HepG2 (cell line): ENCODE measurements around the gene ANKRD29. TPM values are rescaled to one million over a fixed set of nuclear protein-coding genes. Genes with fewer than 3 reads are reported as not detected.
A peak's percentile ranks its signal among the peaks of the same experiment; 100 is the strongest.

Source experiments
- BRD4 ChIP-seq: sonication (generic); formaldehyde crosslinking; IDR thresholded peaks from 2 replicates; pipeline ENCODE4 v1.4.0; 2020; ENCODE audit warnings: missing genetic modification reagents
- FOXC1 ChIP-seq: sonication (generic); formaldehyde crosslinking; IDR thresholded peaks from 2 replicates; pipeline ENCODE4 v1.8.0; 2022; ENCODE audit warnings: mild to moderate bottlenecking, missing genetic modification reagents, borderline replicate concordance
- GATA4 ChIP-seq: sonication (generic); IDR thresholded peaks from 2 replicates; pipeline ENCODE4 v1.6.1; 2016; ENCODE audit warnings: antibody characterized with exemption, low read depth, borderline replicate concordance
- HOXD1 ChIP-seq: sonication (generic); formaldehyde crosslinking; IDR thresholded peaks from 2 replicates; pipeline ENCODE4 v1.5.0; 2020; ENCODE audit warnings: missing genetic modification reagents
- ISX ChIP-seq: sonication (generic); formaldehyde crosslinking; conservative IDR thresholded peaks from 2 replicates; pipeline ENCODE4 v1.5.0; 2020; ENCODE audit warnings: missing genetic modification reagents
- XRCC5 ChIP-seq: fragments of 200-400 bp; formaldehyde crosslinking; optimal IDR thresholded peaks from 2 replicates; pipeline ENCODE3; 2017; ENCODE audit warnings: mild to moderate bottlenecking, low read length
- ZBTB21 ChIP-seq: sonication (generic); formaldehyde crosslinking; IDR thresholded peaks from 2 replicates; pipeline ENCODE4 v1.4.0; 2020; ENCODE audit warnings: missing genetic modification reagents
- ZNF3 ChIP-seq: IDR thresholded peaks from 2 replicates; pipeline ENCODE4 v1.7.0; 2017; ENCODE audit warnings: inconsistent platforms
- ZNF749 ChIP-seq: sonication (generic); formaldehyde crosslinking; IDR thresholded peaks from 2 replicates; pipeline ENCODE4 v1.8.0; 2022; ENCODE audit warnings: mild to moderate bottlenecking, missing genetic modification reagents, moderate library complexity, borderline replicate concordance
- ZNF816 ChIP-seq: sonication (generic); formaldehyde crosslinking; IDR thresholded peaks from 2 replicates; pipeline ENCODE4 v1.8.0; 2022; ENCODE audit warnings: missing genetic modification reagents, mild to moderate bottlenecking, borderline replicate concordance
- polyA plus RNA-seq, 8 experiments: library from polyadenylated mRNA; depleted of rRNA in 3 of 8; stranded (reverse) in 7 of 8; unstranded in 1 of 8; fragments of >200 nt; fragmentation: Illumina TruSeq in 4 of 8; extraction: Trizol in 4 of 8; gene quantifications; 2 replicates each; pipeline versions ENCODE4 v1.2.1 to v1.2.3, GENCODE V29; 2011 to 2016; ENCODE audit warnings: low read depth in 4 of 8, missing spikeins in 1 of 8, mixed read lengths in 1 of 8; ENCODE audit not compliant: insufficient read depth in 1 of 8
- total RNA-seq, 5 experiments: library from RNA; depleted of rRNA; stranded (reverse); fragments of >200 nt; fragmentation: Illumina TruSeq; extraction: Trizol; gene quantifications; 2 replicates each; pipeline ENCODE4 v1.2.3, GENCODE V29; 2016; ENCODE audit warnings: low read depth in 1 of 5
- TF ChIP-seq, protein P1 (sequence below): sonication (generic); formaldehyde crosslinking; IDR thresholded peaks from 2 replicates; pipeline ENCODE4 v1.5.0; 2020; ENCODE audit warnings: missing genetic modification reagents
- TF ChIP-seq, protein P2 (sequence below): sonication (generic); formaldehyde crosslinking; IDR thresholded peaks from 2 replicates; pipeline ENCODE4 v1.5.0; 2020; ENCODE audit warnings: mild to moderate bottlenecking, low read depth, missing genetic modification reagents, borderline replicate concordance
- TF ChIP-seq, protein P3 (sequence below): sonication (generic); formaldehyde crosslinking; IDR thresholded peaks from 2 replicates; pipeline ENCODE4 v1.9.0; 2021; ENCODE audit warnings: missing genetic modification reagents, borderline replicate concordance
- TF ChIP-seq, protein P4 (sequence below): sonication (generic); formaldehyde crosslinking; IDR thresholded peaks from 2 replicates; pipeline ENCODE4 v1.4.0; 2020; ENCODE audit warnings: mild to moderate bottlenecking, missing genetic modification reagents
- TF ChIP-seq, protein P5 (sequence below): sonication (generic); formaldehyde crosslinking; IDR thresholded peaks from 2 replicates; pipeline ENCODE4 v1.4.0; 2020; ENCODE audit warnings: missing genetic modification reagents

Gene ANKRD29
- total and polyA plus RNA-seq, 2 of the 13 experiments (the other 11 are each of a cell fraction or from before 2014, with no cell fraction given), result not detected

DNA sequence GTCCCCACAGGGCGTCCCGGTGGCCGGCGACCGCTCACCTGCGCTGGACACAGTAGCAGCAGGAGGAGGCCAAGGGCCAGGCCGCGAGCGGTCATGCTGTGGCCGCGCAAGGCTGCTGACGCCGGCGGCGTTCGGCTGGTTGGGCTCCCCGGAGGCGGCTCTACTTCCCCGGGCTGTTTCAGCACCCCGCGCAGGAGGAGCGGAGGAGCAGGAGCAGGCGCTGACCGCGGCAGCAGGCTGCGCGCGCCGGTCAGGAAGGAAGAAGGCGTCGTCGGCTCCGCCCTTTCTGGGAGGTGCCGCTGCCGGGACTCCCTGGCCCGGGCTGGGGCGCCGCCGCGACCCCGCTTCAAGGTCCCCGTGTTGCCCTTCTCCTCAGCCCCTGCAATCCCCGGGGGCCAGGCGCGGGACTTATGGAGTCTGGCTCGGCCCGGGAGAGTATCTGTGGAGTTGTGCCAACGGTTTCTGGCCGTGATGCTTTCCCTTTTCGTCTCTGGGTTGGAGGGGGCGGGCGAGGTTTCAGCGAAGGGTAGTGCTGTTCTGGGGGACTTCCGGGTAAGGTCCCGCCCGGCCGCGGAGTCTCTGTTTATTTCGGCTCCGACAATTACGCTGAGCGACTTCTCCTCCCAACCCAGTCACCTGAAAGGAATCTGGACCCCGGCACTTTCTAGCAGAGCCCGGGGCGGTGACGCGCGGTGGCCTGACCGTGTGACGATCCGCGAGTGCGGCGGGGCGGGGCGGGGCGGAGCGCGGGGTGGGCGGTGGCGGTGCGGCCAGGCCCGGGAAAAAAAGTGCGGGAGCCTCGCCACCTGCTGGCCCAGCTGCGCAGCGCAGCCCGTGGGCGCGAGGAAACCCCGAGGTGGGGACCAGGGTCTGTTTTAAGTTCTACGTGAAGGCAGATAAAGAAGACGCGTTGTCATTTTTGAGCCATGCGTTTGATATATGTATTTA lies 76.2 kb downstream of the ANKRD29 start, which contains the start of gene NPC1 (continued):
- TF ChIP-seq ISX (CRISPR knock-in tag) (no peak), ZNF816 (no peak; the same call in 1 of the 2 replicates), GATA4 (no peak; the same call in 1 of the 2 replicates), HOXD1 (no peak; the same call in 1 of the 2 replicates), ZBTB21 (CRISPR knock-in tag) (peak; percentile 44; the same call in 1 of the 2 replicates), XRCC5 (peak; percentile 39), ZNF3 (CRISPR knock-in tag) (no peak), ZNF749 (CRISPR knock-in tag) (no peak), FOXC1 (CRISPR knock-in tag) (no peak; the same call in 1 of the 2 replicates), BRD4 (CRISPR knock-in tag) (no peak; the same call in 1 of the 2 replicates)
- TF ChIP-seq, protein P1, sequence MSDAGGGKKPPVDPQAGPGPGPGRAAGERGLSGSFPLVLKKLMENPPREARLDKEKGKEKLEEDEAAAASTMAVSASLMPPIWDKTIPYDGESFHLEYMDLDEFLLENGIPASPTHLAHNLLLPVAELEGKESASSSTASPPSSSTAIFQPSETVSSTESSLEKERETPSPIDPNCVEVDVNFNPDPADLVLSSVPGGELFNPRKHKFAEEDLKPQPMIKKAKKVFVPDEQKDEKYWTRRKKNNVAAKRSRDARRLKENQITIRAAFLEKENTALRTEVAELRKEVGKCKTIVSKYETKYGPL (CRISPR knock-in tag), result no peak
- TF ChIP-seq, protein P2, sequence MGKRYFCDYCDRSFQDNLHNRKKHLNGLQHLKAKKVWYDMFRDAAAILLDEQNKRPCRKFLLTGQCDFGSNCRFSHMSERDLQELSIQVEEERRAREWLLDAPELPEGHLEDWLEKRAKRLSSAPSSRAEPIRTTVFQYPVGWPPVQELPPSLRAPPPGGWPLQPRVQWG (CRISPR knock-in tag), result no peak
- TF ChIP-seq, protein P3, sequence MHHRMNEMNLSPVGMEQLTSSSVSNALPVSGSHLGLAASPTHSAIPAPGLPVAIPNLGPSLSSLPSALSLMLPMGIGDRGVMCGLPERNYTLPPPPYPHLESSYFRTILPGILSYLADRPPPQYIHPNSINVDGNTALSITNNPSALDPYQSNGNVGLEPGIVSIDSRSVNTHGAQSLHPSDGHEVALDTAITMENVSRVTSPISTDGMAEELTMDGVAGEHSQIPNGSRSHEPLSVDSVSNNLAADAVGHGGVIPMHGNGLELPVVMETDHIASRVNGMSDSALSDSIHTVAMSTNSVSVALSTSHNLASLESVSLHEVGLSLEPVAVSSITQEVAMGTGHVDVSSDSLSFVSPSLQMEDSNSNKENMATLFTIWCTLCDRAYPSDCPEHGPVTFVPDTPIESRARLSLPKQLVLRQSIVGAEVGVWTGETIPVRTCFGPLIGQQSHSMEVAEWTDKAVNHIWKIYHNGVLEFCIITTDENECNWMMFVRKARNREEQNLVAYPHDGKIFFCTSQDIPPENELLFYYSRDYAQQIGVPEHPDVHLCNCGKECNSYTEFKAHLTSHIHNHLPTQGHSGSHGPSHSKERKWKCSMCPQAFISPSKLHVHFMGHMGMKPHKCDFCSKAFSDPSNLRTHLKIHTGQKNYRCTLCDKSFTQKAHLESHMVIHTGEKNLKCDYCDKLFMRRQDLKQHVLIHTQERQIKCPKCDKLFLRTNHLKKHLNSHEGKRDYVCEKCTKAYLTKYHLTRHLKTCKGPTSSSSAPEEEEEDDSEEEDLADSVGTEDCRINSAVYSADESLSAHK (CRISPR knock-in tag), result no peak
- TF ChIP-seq, protein P4, sequence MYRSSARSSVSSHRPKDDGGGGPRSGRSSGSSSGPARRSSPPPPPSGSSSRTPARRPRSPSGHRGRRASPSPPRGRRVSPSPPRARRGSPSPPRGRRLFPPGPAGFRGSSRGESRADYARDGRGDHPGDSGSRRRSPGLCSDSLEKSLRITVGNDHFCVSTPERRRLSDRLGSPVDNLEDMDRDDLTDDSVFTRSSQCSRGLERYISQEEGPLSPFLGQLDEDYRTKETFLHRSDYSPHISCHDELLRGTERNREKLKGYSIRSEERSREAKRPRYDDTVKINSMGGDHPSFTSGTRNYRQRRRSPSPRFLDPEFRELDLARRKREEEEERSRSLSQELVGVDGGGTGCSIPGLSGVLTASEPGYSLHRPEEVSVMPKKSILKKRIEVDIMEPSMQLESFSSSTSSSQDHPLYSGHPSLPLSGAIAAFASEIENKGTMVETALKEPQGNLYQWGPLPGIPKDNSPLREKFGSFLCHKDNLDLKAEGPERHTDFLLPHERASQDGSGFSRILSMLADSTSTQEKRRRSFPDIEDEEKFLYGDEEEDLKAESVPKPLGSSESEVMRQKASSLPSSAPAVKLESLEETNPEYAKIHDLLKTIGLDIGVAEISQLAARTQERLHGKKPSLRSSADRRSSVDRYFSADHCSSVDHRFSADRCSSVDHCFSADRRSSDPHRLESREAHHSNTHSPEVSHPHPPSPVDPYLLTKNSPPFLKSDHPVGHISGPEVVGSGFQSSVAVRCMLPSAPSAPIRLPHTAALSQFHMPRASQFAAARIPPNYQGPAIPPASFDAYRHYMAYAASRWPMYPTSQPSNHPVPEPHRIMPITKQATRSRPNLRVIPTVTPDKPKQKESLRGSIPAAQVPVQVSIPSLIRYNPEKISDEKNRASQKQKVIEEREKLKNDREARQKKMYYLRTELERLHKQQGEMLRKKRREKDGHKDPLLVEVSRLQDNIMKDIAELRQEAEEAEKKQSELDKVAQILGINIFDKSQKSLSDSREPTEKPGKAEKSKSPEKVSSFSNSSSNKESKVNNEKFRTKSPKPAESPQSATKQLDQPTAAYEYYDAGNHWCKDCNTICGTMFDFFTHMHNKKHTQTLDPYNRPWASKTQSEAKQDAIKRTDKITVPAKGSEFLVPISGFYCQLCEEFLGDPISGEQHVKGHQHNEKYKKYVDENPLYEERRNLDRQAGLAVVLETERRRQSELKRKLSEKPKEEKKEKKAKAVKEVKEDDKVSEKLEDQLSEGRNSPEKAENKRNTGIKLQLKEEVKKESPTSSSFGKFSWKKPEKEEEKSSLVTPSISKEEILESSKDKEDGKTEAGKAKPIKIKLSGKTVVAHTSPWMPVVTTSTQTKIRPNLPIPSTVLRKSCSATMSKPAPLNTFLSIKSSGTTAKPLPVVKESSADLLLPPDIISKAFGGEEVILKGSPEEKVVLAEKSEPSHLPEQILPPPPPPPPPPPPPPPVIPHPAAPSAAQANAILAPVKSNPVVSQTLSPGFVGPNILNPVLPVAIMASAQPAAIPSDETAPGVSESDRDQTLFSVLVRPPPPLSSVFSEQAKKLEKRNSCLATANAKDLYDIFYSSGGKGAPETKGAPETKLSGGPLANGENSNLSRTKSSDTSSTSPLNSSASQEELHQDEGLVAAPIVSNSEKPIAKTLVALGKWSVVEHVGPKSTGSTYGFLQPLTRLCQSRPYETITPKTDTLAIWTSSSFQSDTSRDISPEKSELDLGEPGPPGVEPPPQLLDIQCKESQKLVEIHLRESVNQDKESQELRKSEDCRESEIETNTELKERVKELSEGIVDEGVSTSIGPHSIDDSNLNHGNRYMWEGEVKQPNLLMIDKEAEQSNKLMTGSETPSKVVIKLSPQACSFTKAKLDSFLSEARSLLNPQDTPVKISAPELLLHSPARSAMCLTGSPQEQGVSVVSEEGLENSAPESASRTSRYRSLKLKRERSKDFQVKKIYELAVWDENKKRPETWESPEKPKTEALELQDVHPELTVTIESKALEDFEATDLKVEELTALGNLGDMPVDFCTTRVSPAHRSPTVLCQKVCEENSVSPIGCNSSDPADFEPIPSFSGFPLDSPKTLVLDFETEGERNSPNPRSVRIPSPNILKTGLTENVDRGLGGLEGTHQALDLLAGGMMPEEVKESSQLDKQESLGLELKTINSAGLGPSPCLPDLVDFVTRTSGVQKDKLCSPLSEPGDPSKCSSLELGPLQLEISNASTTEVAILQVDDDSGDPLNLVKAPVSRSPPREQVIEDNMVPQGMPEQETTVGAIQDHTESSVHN (CRISPR knock-in tag), result no peak
- TF ChIP-seq, protein P5, sequence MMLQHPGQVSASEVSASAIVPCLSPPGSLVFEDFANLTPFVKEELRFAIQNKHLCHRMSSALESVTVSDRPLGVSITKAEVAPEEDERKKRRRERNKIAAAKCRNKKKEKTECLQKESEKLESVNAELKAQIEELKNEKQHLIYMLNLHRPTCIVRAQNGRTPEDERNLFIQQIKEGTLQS (CRISPR knock-in tag), result peak; percentile 61; the same call in 1 of the 2 replicates
